IMR-90 (cell line): ENCODE data around the gene GPHA2. TPM values are rescaled to one million over a fixed set of nuclear protein-coding genes. Genes with fewer than 3 reads are reported as not detected.

Experiments used
- ATAC-seq: fragments of 200-7000 bp; cut with Tn5 transposase; 2 replicates; pipeline ENCODE4 v1.9.1; 2020; ENCODE audit warnings: low read depth, mild to moderate bottlenecking, moderate library complexity
- BruUV-seq: library from RNA; stranded (reverse); fragments of 400-500 nt; replicated peaks from 2 replicates; lab custom pipeline; 2021; lab: Mats Ljungman, UMichigan
- CTCF ChIA-PET: fragments of 300-600 bp; formaldehyde crosslinking; extraction: SDS; loops from one replicate; lab custom pipeline; 2021; ENCODE audit warnings: antibody characterized with exemption; lab: Yijun Ruan, JAX
- POLR2A ChIA-PET: fragments of 300-600 bp; sonication (Branson Sonifier 250); formaldehyde crosslinking; loops from one replicate; lab custom pipeline; 2022; ENCODE audit warnings: antibody characterized with exemption; ENCODE audit not compliant: unreplicated experiment; lab: Charles Lee
- DNase-seq: peaks from one replicate; pipeline ENCODE4 v3.0.0; 2013
- H2AFZ ChIP-seq: replicated peaks from 2 replicates; pipeline ENCODE3; 2013; ENCODE audit warnings: low read length, mild to moderate bottlenecking; ENCODE audit not compliant: poor library complexity
- H2AK5ac ChIP-seq: 2 replicates; pipeline ENCODE4 v1.6.1; 2013; ENCODE audit warnings: low read depth, low read length, inconsistent platforms
- H2AK9ac ChIP-seq: replicated peaks from 2 replicates; pipeline ENCODE3; 2013; ENCODE audit warnings: mild to moderate bottlenecking, low read depth, low read length, moderate library complexity; ENCODE audit not compliant: poor library complexity
- H2BK120ac ChIP-seq: 2 replicates; pipeline ENCODE4 v1.6.1; 2013; ENCODE audit warnings: low read depth, low read length, inconsistent platforms
- H2BK15ac ChIP-seq: 3 replicates; pipeline ENCODE4 v1.6.1; 2013; ENCODE audit warnings: low read depth, low read length, inconsistent platforms
- H2BK20ac ChIP-seq: 2 replicates; pipeline ENCODE4 v1.6.1; 2013; ENCODE audit warnings: low read depth, mild to moderate bottlenecking, inconsistent platforms, low read length, moderate library complexity
- H2BK5ac ChIP-seq: 2 replicates; pipeline ENCODE4 v1.6.1; 2013; ENCODE audit warnings: mild to moderate bottlenecking, low read depth, low read length, inconsistent platforms; ENCODE audit not compliant: poor library complexity, severe bottlenecking
- H3K14ac ChIP-seq: replicated peaks from 2 replicates; pipeline ENCODE4 v1.6.1; 2013; ENCODE audit warnings: low read depth, low read length, inconsistent platforms
- H3K18ac ChIP-seq: 2 replicates; pipeline ENCODE4 v1.6.1; 2013; ENCODE audit warnings: low read depth, low read length, control low read depth
- H3K23ac ChIP-seq: 2 replicates; pipeline ENCODE4 v1.6.1; 2013; ENCODE audit warnings: low read depth, low read length, inconsistent platforms
- H3K27ac ChIP-seq: 2 replicates; pipeline ENCODE4 v1.5.1; 2013; ENCODE audit warnings: mild to moderate bottlenecking, control low read depth, low read length; ENCODE audit not compliant: insufficient read depth
- H3K27me3 ChIP-seq: 2 replicates; pipeline ENCODE4 v1.6.1; 2013; ENCODE audit warnings: low read length; ENCODE audit not compliant: control insufficient read depth, insufficient read depth
- H3K36me3 ChIP-seq: 2 replicates; pipeline ENCODE4 v1.6.1; 2013; ENCODE audit warnings: low read length, mixed read lengths; ENCODE audit not compliant: control insufficient read depth, insufficient read depth
- H3K4ac ChIP-seq: 2 replicates; pipeline ENCODE4 v1.6.1; 2013; ENCODE audit warnings: low read depth, low read length, inconsistent platforms
- H3K4me1 ChIP-seq: 2 replicates; pipeline ENCODE4 v1.6.1; 2013; ENCODE audit warnings: low read length, mixed read lengths; ENCODE audit not compliant: control insufficient read depth, insufficient read depth
- H3K4me2 ChIP-seq: 2 replicates; pipeline ENCODE4 v1.6.1; 2013; ENCODE audit warnings: low read depth, mild to moderate bottlenecking, control low read depth, low read length, moderate library complexity
- H3K4me3 ChIP-seq: 2 replicates; pipeline ENCODE4 v1.5.1; 2013; ENCODE audit warnings: low read depth, mild to moderate bottlenecking, control low read depth, low read length, moderate library complexity; ENCODE audit not compliant: insufficient read depth
- H3K56ac ChIP-seq: 2 replicates; pipeline ENCODE4 v1.6.1; 2013; ENCODE audit warnings: low read length, inconsistent platforms; ENCODE audit not compliant: insufficient read depth; ENCODE audit errors: extremely low read depth
- H3K79me1 ChIP-seq, 2 experiments: 2 replicates each; pipeline ENCODE4 v1.6.1; 2013; ENCODE audit warnings: low read length in 2 of 2, inconsistent platforms in 1 of 2, low read depth in 1 of 2
- H3K9ac ChIP-seq: 2 replicates; pipeline ENCODE4 v1.6.1; 2013; ENCODE audit warnings: low read depth, low read length, control low read depth
- H3K9me1 ChIP-seq: 2 replicates; pipeline ENCODE4 v1.6.1; 2013; ENCODE audit warnings: low read length, inconsistent platforms; ENCODE audit not compliant: insufficient read depth
- H3K9me3 ChIP-seq: 2 replicates; pipeline ENCODE4 v1.6.1; 2013; ENCODE audit warnings: low read length; ENCODE audit not compliant: control insufficient read depth, insufficient read depth
- H4K20me1 ChIP-seq: 2 replicates; pipeline ENCODE4 v1.6.1; 2013; ENCODE audit warnings: low read length, inconsistent platforms; ENCODE audit not compliant: insufficient read depth
- H4K5ac ChIP-seq: 2 replicates; pipeline ENCODE4 v1.6.1; 2013; ENCODE audit warnings: mild to moderate bottlenecking, low read depth, low read length, control low read depth
- H4K8ac ChIP-seq, 2 experiments: 2 replicates each; pipeline ENCODE4 v1.6.1; 2013; ENCODE audit warnings: low read depth in 2 of 2, low read length in 2 of 2, control low read depth in 1 of 2, inconsistent platforms in 1 of 2
- H4K91ac ChIP-seq: 2 replicates; pipeline ENCODE4 v1.6.1; 2013; ENCODE audit warnings: low read depth, low read length, inconsistent platforms; ENCODE audit not compliant: insufficient read depth
- BHLHE40 ChIP-seq: fragments of 150-350 bp; IDR thresholded peaks from 2 replicates; pipeline ENCODE4 v1.6.1; 2016; ENCODE audit warnings: mild to moderate bottlenecking, low read depth, low read length
- CEBPB ChIP-seq: IDR thresholded peaks from 2 replicates; pipeline ENCODE4 v1.6.1; 2012; ENCODE audit warnings: low read depth, low read length, improper control_type of control experiment
- CHD1 ChIP-seq: IDR thresholded peaks from 2 replicates; pipeline ENCODE4 v1.6.1; 2012; ENCODE audit warnings: low read depth, low read length, improper control_type of control experiment
- CTCF ChIP-seq: conservative IDR thresholded peaks from 2 replicates; pipeline ENCODE4 v1.5.1; 2012; ENCODE audit warnings: mild to moderate bottlenecking, low read depth, low read length, improper control_type of control experiment
- ELK1 ChIP-seq: fragments of 150-350 bp; IDR thresholded peaks from 2 replicates; pipeline ENCODE4 v1.6.1; 2016; ENCODE audit warnings: low read depth, mild to moderate bottlenecking, low read length, moderate library complexity, borderline replicate concordance
- FOS ChIP-seq: fragments of 150-350 bp; IDR thresholded peaks from 2 replicates; pipeline ENCODE4 v1.6.1; 2016; ENCODE audit warnings: low read depth, low read length
- MAFK ChIP-seq: IDR thresholded peaks from 2 replicates; pipeline ENCODE4 v1.6.1; 2012; ENCODE audit warnings: low read depth, low read length, improper control_type of control experiment
- MAZ ChIP-seq: IDR thresholded peaks from 2 replicates; pipeline ENCODE4 v1.6.1; 2012; ENCODE audit warnings: low read depth, mild to moderate bottlenecking, low read length, improper control_type of control experiment, moderate library complexity, borderline replicate concordance
- MXI1 ChIP-seq: IDR thresholded peaks from 2 replicates; pipeline ENCODE4 v1.6.1; 2012; ENCODE audit warnings: low read depth, mild to moderate bottlenecking, low read length, moderate library complexity, borderline replicate concordance
- NFE2L2 ChIP-seq: fragments of 150-350 bp; IDR thresholded peaks from 2 replicates; pipeline ENCODE4 v1.6.1; 2016; ENCODE audit warnings: low read depth, mild to moderate bottlenecking, low read length
- POLR2A ChIP-seq: IDR thresholded peaks from 2 replicates; pipeline ENCODE4 v1.6.1; 2012; ENCODE audit warnings: mild to moderate bottlenecking, low read depth, low read length
- RAD21 ChIP-seq: IDR thresholded peaks from 2 replicates; pipeline ENCODE4 v1.6.1; 2012; ENCODE audit warnings: low read length, improper control_type of control experiment
- RCOR1 ChIP-seq: IDR thresholded peaks from 2 replicates; pipeline ENCODE4 v1.6.1; 2012; ENCODE audit warnings: mild to moderate bottlenecking, low read length, improper control_type of control experiment; ENCODE audit not compliant: insufficient replicate concordance
- RFX5 ChIP-seq: IDR thresholded peaks from 2 replicates; pipeline ENCODE4 v1.8.0; 2012; ENCODE audit warnings: low read depth, mild to moderate bottlenecking, low read length, moderate library complexity
- SMC3 ChIP-seq: fragments of 150-350 bp; IDR thresholded peaks from 2 replicates; pipeline ENCODE4 v1.6.1; 2016; ENCODE audit warnings: low read depth, mild to moderate bottlenecking, antibody characterized with exemption, low read length, moderate library complexity
- USF2 ChIP-seq: fragments of 150-350 bp; IDR thresholded peaks from 2 replicates; pipeline ENCODE4 v1.6.1; 2017; ENCODE audit warnings: mild to moderate bottlenecking, antibody characterized with exemption, low read length, low read depth
- WGBS, 2 experiments: methylation state at CpG; one replicate each; pipeline versions ENCODE4 v1.1.5 to v1.1.7; 2013; ENCODE audit warnings: missing lambda C conversion rate in 2 of 2; ENCODE audit not compliant: insufficient read length in 1 of 2; ENCODE audit errors: extremely low coverage in 2 of 2; 5-methylcytosine and 5-hydroxymethylcytosine counted together
- dilution Hi-C: fragments of 300-500 bp; cut with HindIII; formaldehyde crosslinking; loops from one replicate; pipeline ENCODE4 v1.14.3; 2018; ENCODE audit warnings: low sequenced_read_pairs; ENCODE audit not compliant: unreplicated experiment
- in situ Hi-C: fragments of 300-500 bp; cut with MboI; formaldehyde crosslinking; loops from 3 replicates; pipeline ENCODE4 v1.14.3; 2019; ENCODE audit warnings: low sequenced_read_pairs, inconsistent platforms, mixed read lengths
- intact Hi-C: fragments of 100-400 bp; cut with micrococcal nuclease; formaldehyde crosslinking; loops from 2 replicates; pipeline ENCODE4 v1.10.0; 2022
- polyA plus RNA-seq, 3 experiments: library from polyadenylated mRNA; depleted of rRNA; stranded (reverse); fragments of >200 nt; gene quantifications; 2 replicates each; pipeline ENCODE4 v1.2.3, GENCODE V29; 2012; ENCODE audit warnings: low replicate concordance in 1 of 3
- total RNA-seq: library from RNA; depleted of rRNA; stranded (reverse); fragments of >200 nt; gene quantifications from 2 replicates; pipeline ENCODE4 v1.2.3, GENCODE V29; 2012

The GPHA2 gene
- total and polyA plus RNA-seq, 2 of the 4 experiments (the other 2 are of a cell fraction) = not detected

- H2BK120ac ChIP-seq = no peak overlapping the region
- H3K4me3 ChIP-seq = no peak overlapping the region
- no peak for ATAC-seq
- H3K9ac ChIP-seq = no peak overlapping the region
- H3K4ac ChIP-seq = no peak overlapping the region
- H4K91ac ChIP-seq = no peak overlapping the region
- H3K36me3 ChIP-seq = peaks cover 71% of the 10 kb centered on the region
- no TSS peak for BruUV-seq
- no peak overlapping the region for H2BK20ac ChIP-seq
- CTCF ChIA-PET = no interaction called here
- H4K5ac ChIP-seq = no peak overlapping the region
- no peak overlapping the region for H2BK15ac ChIP-seq
- dilution Hi-C loops (no loop called here), intact Hi-C loops (no loop called here), in situ Hi-C loops (no loop called here)
- H3K18ac ChIP-seq = no peak overlapping the region
- H3K9me3 ChIP-seq = no peaks in the 10 kb centered on the region
- DNase-seq = no peak
- no peak overlapping the region for H3K14ac ChIP-seq
- H3K9me1 ChIP-seq = no peaks in the 10 kb centered on the region
- no peaks in the 10 kb centered on the region for H3K27me3 ChIP-seq
- no peaks in the 10 kb centered on the region for H4K20me1 ChIP-seq
- no peak overlapping the region for H2AK9ac ChIP-seq
- 77% methylated on average over 7 of the region's 30 CpGs; no CpG with 5 or more reads in 1 of the 2 experiments for WGBS, 2 experiments
- H3K4me2 ChIP-seq = no peak overlapping the region
- TF ChIP-seq ELK1 (no peak), MAZ (no peak), MXI1 (no peak), NFE2L2 (no peak), USF2 (no peak), RAD21 (no peak), CEBPB (no peak), POLR2A (no peak), MAFK (no peak), RFX5 (no peak), RCOR1 (no peak), CHD1 (no peak), FOS (no peak), BHLHE40 (no peak), SMC3 (no peak), CTCF (no peak)
- no peak overlapping the region for H3K56ac ChIP-seq
- H2AFZ ChIP-seq = no peak overlapping the region
- H3K27ac ChIP-seq = no peak overlapping the region
- H4K8ac ChIP-seq = no peak overlapping the region
- no peak overlapping the region for H3K23ac ChIP-seq
- H3K79me1 ChIP-seq = no peaks in the 10 kb centered on the region
- no peaks in the 10 kb centered on the region for H3K4me1 ChIP-seq
- H2AK5ac ChIP-seq = no peak overlapping the region
- POLR2A ChIA-PET = no interaction called here
- no peak overlapping the region for H2BK5ac ChIP-seq
These were observed 33.4 kb downstream of the GPHA2 start for GRCh38 chr11:64902102-64902900.
